HepG2 (cell line): Measurements from ENCODE around the gene EPHB4. TPM values are rescaled to one million over a fixed set of nuclear protein-coding genes. Genes with fewer than 3 reads are reported as not detected.
A peak's percentile ranks its signal among the peaks of the same experiment; 100 is the strongest.

ENCODE experiments used
- ATAC-seq: fragments of 200-7000 bp; cut with Tn5 transposase; 3 replicates; pipeline ENCODE4 v1.9.1; 2020; ENCODE audit warnings: mild to moderate bottlenecking, moderate library complexity
- BruUV-seq: library from RNA; stranded (reverse); fragments of 400-500 nt; replicated peaks from 2 replicates; lab custom pipeline; 2021; lab: Mats Ljungman, UMichigan
- CTCF ChIA-PET: fragments of 300-600 bp; formaldehyde crosslinking; extraction: SDS; loops from one replicate; lab custom pipeline; 2021; ENCODE audit warnings: low total read pairs, inconsistent platforms, low intra/inter-chr PET ratio; lab: Yijun Ruan, JAX
- POLR2A ChIA-PET: fragments of 350-600 bp; sonication (Branson Sonifier 250); formaldehyde crosslinking; loops from one replicate; lab custom pipeline; 2020; ENCODE audit warnings: antibody characterized with exemption, inconsistent platforms; lab: Yijun Ruan, JAX
- DNase-seq: peaks from one replicate; pipeline ENCODE4 v3.0.0-alpha.2; 2015; ENCODE audit warnings: low spot score
- FAIRE-seq: peaks from 3 replicates; lab custom pipeline; 2011; peaks lifted over from hg19 to GRCh38; lab: Jason Lieb, UNC
- H2AFZ ChIP-seq: one replicate; pipeline ENCODE4 v1.6.1; 2011; ENCODE audit warnings: low read length, inconsistent platforms
- H3K27ac ChIP-seq: fragments of 300-600 bp; 3 replicates; pipeline ENCODE4 v1.8.0; 2011; ENCODE audit warnings: mixed run types, mild to moderate bottlenecking, mixed read lengths, low read length, inconsistent platforms; ENCODE audit not compliant: insufficient read depth; ENCODE audit errors: extremely low read length
- H3K27me3 ChIP-seq, 2 experiments: fragments of 200-600 bp in 1 of 2; 2 replicates in 1 of 2; 3 replicates in 1 of 2; pipeline versions ENCODE4 v1.6.0 to v1.8.0; 2011; ENCODE audit warnings: low read length in 2 of 2, mild to moderate bottlenecking in 2 of 2, moderate library complexity in 2 of 2, inconsistent platforms in 1 of 2; ENCODE audit not compliant: insufficient read depth in 2 of 2, control insufficient read depth in 1 of 2
- H3K36me3 ChIP-seq, 2 experiments: fragments of 200-600 bp in 1 of 2; replicated peaks in 1 of 2; 2 replicates in 1 of 2; 3 replicates in 1 of 2; pipeline versions ENCODE4 v1.5.1 to v1.8.0; 2011; ENCODE audit warnings: low read length in 2 of 2, inconsistent platforms in 1 of 2; ENCODE audit not compliant: insufficient read depth in 2 of 2, control insufficient read depth in 1 of 2
- H3K4me1 ChIP-seq: 2 replicates; pipeline ENCODE4 v1.5.1; 2012; ENCODE audit warnings: low read length, inconsistent platforms; ENCODE audit not compliant: insufficient read depth
- H3K4me2 ChIP-seq: 2 replicates; pipeline ENCODE4 v1.6.0; 2011; ENCODE audit warnings: low read depth, low read length, inconsistent platforms
- H3K4me3 ChIP-seq, 3 experiments: fragments of 200-600 bp in 1 of 3; sonication (generic), shearing (Covaris generic) in 1 of 3; replicated peaks in 1 of 3; 2 replicates each; pipeline ENCODE4 v1.5.1; 2011 to 2016; ENCODE audit warnings: low read length in 3 of 3, inconsistent platforms in 2 of 3, low read depth in 2 of 3, mild to moderate bottlenecking in 2 of 3, control low read depth in 1 of 3, mixed read lengths in 1 of 3; ENCODE audit not compliant: insufficient read depth in 1 of 3
- H3K79me2 ChIP-seq: one replicate; pipeline ENCODE4 v1.6.1; 2011; ENCODE audit warnings: low read length, inconsistent platforms; ENCODE audit not compliant: insufficient read depth
- H3K9ac ChIP-seq: 2 replicates; pipeline ENCODE4 v1.6.0; 2011; ENCODE audit warnings: mild to moderate bottlenecking, low read depth, low read length, inconsistent platforms; ENCODE audit not compliant: insufficient read depth
- H3K9me3 ChIP-seq: 2 replicates; pipeline ENCODE4 v1.5.1; 2012; ENCODE audit warnings: mild to moderate bottlenecking, low read length
- H4K20me1 ChIP-seq: 2 replicates; pipeline ENCODE4 v1.6.0; 2011; ENCODE audit warnings: inconsistent platforms, mild to moderate bottlenecking, low read length, moderate library complexity; ENCODE audit not compliant: insufficient read depth
- CBX5 ChIP-seq: sonication (generic); formaldehyde crosslinking; IDR thresholded peaks from 2 replicates; pipeline ENCODE4 v1.4.0; 2020; ENCODE audit warnings: missing genetic modification reagents, borderline replicate concordance
- GRHL1 ChIP-seq: sonication (generic); formaldehyde crosslinking; conservative IDR thresholded peaks from 2 replicates; pipeline ENCODE4 v1.8.0; 2022; ENCODE audit warnings: missing genetic modification reagents
- HMGA1 ChIP-seq: sonication (generic); formaldehyde crosslinking; conservative IDR thresholded peaks from 2 replicates; pipeline ENCODE4 v1.4.0; 2020; ENCODE audit warnings: missing genetic modification reagents
- HNRNPL ChIP-seq: fragments of 200-400 bp; formaldehyde crosslinking; IDR thresholded peaks from 2 replicates; pipeline ENCODE4 v1.6.1; 2017; ENCODE audit warnings: mild to moderate bottlenecking, low read depth, low read length
- HNRNPLL ChIP-seq: fragments of 200-400 bp; formaldehyde crosslinking; IDR thresholded peaks from 2 replicates; pipeline ENCODE4 v1.6.1; 2017; ENCODE audit warnings: mild to moderate bottlenecking, low read depth, low read length; ENCODE audit not compliant: poor library complexity, severe bottlenecking
- KDM3A ChIP-seq: IDR thresholded peaks from 2 replicates; pipeline ENCODE4 v1.6.1; 2018; ENCODE audit warnings: low read depth, missing compliant biosample characterization
- MAFF ChIP-seq: IDR thresholded peaks from 2 replicates; pipeline ENCODE4 v1.6.1; 2011; ENCODE audit warnings: low read depth, low read length, improper control_type of control experiment
- NR2F6 ChIP-seq, 2 experiments: IDR thresholded peaks; 2 replicates each; pipeline ENCODE4 v1.6.1; 2016; ENCODE audit warnings: antibody characterized with exemption in 1 of 2, mild to moderate bottlenecking in 1 of 2
- NRL ChIP-seq: sonication (generic); formaldehyde crosslinking; IDR thresholded peaks from 2 replicates; pipeline ENCODE4 v1.5.0; 2020; ENCODE audit warnings: missing genetic modification reagents, mild to moderate bottlenecking, moderate library complexity, borderline replicate concordance
- PLSCR1 ChIP-seq: sonication (generic); formaldehyde crosslinking; IDR thresholded peaks from 2 replicates; pipeline ENCODE4 v1.5.0; 2020; ENCODE audit warnings: missing genetic modification reagents, mild to moderate bottlenecking, borderline replicate concordance
- RBAK ChIP-seq: sonication (generic); formaldehyde crosslinking; IDR thresholded peaks from 2 replicates; pipeline ENCODE4 v1.5.1; 2020; ENCODE audit warnings: mild to moderate bottlenecking, missing genetic modification reagents
- TCF7L2 ChIP-seq: IDR thresholded peaks from 2 replicates; pipeline ENCODE4 v1.6.1; 2011; ENCODE audit warnings: mild to moderate bottlenecking, low read depth, low read length, moderate library complexity
- ZNF292 ChIP-seq: sonication (generic); formaldehyde crosslinking; IDR thresholded peaks from 2 replicates; pipeline ENCODE4 v1.8.1; 2022; ENCODE audit warnings: mild to moderate bottlenecking, low read depth, missing genetic modification reagents, borderline replicate concordance
- WGBS: methylation state at CpG from one replicate; pipeline ENCODE4 v1.1.6; 2017; ENCODE audit warnings: low lambda C conversion rate; 5-methylcytosine and 5-hydroxymethylcytosine counted together
- in situ Hi-C: cut with HindIII; loops from 2 replicates; pipeline ENCODE4 v1.10.0; 2017; ENCODE audit warnings: low pct_unique_long_range_greater_than_20kb; ENCODE audit not compliant: extremely low pct_ligation_motif_present
- intact Hi-C: fragments of 100-400 bp; cut with micrococcal nuclease; formaldehyde crosslinking; loops from one replicate; pipeline ENCODE4 v1.10.0; 2022; ENCODE audit not compliant: unreplicated experiment
- polyA plus RNA-seq, 8 experiments: library from polyadenylated mRNA; depleted of rRNA in 3 of 8; stranded (reverse) in 7 of 8; unstranded in 1 of 8; fragments of >200 nt; fragmentation: Illumina TruSeq in 4 of 8; extraction: Trizol in 4 of 8; gene quantifications; 2 replicates each; pipeline versions ENCODE4 v1.2.1 to v1.2.3, GENCODE V29; 2011 to 2016; ENCODE audit warnings: low read depth in 4 of 8, missing spikeins in 1 of 8, mixed read lengths in 1 of 8; ENCODE audit not compliant: insufficient read depth in 1 of 8
- total RNA-seq, 5 experiments: library from RNA; depleted of rRNA; stranded (reverse); fragments of >200 nt; fragmentation: Illumina TruSeq; extraction: Trizol; gene quantifications; 2 replicates each; pipeline ENCODE4 v1.2.3, GENCODE V29; 2016; ENCODE audit warnings: low read depth in 1 of 5
- TF ChIP-seq, protein P1 (sequence below): sonication (generic); formaldehyde crosslinking; IDR thresholded peaks from 2 replicates; pipeline ENCODE4 v1.4.0; 2020; ENCODE audit warnings: missing genetic modification reagents, mild to moderate bottlenecking, borderline replicate concordance
- TF ChIP-seq, protein P2 (sequence below): IDR thresholded peaks from 2 replicates; pipeline ENCODE4 v1.6.1; 2018; ENCODE audit warnings: missing genetic modification reagents, mild to moderate bottlenecking, missing compliant biosample characterization

Gene EPHB4
- total and polyA plus RNA-seq, 2 of the 13 experiments (the other 11 are each of a cell fraction or from before 2014, with no cell fraction given), result 61.4 to 69.6 TPM

GRCh38 chr7:100779359-100779758, 48.0 kb downstream of the EPHB4 start:
- Histone ChIP-seq H3K4me2 (no peak overlapping the region), H3K27me3 (no peaks in the 10 kb centered on the region; a peak in 2 of 5 replicates), H3K9ac (no peak overlapping the region), H3K9me3 (peaks cover 5% of the 10 kb centered on the region; the same call in 1 of the 2 replicates), H3K27ac (no peak overlapping the region), H3K79me2 (no peaks in the 10 kb centered on the region), H4K20me1 (no peaks in the 10 kb centered on the region), H3K36me3 (no peaks in the 10 kb centered on the region), H3K4me1 (peaks cover 9% of the 10 kb centered on the region), H3K4me3 (no peak overlapping the region), H2AFZ (no peak overlapping the region)
- no peak for FAIRE-seq
- in situ Hi-C loops, result no loop called here
- ChIA-PET CTCF (no interaction called here), POLR2A (no interaction called here)
- intact Hi-C loops, result no loop called here
- peak; percentile 43; the same call in 2 of the 3 replicates for ATAC-seq
- 45% methylated on average over 7 of the region's 17 CpGs for WGBS
- DNase-seq, result no peak
- no TSS peak for BruUV-seq
- TF ChIP-seq GRHL1 (CRISPR knock-in tag), result no peak
- TF ChIP-seq NRL (CRISPR knock-in tag), result no peak
- no peak for TF ChIP-seq HNRNPLL
- no peak for TF ChIP-seq KDM3A
- TF ChIP-seq ZNF292 (CRISPR knock-in tag), result no peak
- TF ChIP-seq PLSCR1 (CRISPR knock-in tag), result no peak
- TF ChIP-seq NR2F6 (IDR thresholded peaks at IDR 0.05), result no peak
- TF ChIP-seq NR2F6 (CRISPR knock-in tag; IDR thresholded peaks at IDR 0.05), result no peak
- no peak for TF ChIP-seq CBX5 (CRISPR knock-in tag)
- no peak for TF ChIP-seq TCF7L2
- TF ChIP-seq HMGA1, result no peak
- TF ChIP-seq RBAK (CRISPR knock-in tag), result no peak
- no peak for TF ChIP-seq HNRNPL
- TF ChIP-seq, protein P1, sequence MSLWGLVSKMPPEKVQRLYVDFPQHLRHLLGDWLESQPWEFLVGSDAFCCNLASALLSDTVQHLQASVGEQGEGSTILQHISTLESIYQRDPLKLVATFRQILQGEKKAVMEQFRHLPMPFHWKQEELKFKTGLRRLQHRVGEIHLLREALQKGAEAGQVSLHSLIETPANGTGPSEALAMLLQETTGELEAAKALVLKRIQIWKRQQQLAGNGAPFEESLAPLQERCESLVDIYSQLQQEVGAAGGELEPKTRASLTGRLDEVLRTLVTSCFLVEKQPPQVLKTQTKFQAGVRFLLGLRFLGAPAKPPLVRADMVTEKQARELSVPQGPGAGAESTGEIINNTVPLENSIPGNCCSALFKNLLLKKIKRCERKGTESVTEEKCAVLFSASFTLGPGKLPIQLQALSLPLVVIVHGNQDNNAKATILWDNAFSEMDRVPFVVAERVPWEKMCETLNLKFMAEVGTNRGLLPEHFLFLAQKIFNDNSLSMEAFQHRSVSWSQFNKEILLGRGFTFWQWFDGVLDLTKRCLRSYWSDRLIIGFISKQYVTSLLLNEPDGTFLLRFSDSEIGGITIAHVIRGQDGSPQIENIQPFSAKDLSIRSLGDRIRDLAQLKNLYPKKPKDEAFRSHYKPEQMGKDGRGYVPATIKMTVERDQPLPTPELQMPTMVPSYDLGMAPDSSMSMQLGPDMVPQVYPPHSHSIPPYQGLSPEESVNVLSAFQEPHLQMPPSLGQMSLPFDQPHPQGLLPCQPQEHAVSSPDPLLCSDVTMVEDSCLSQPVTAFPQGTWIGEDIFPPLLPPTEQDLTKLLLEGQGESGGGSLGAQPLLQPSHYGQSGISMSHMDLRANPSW (CRISPR knock-in tag), result no peak
- TF ChIP-seq MAFF, result no peak
- TF ChIP-seq, protein P2, sequence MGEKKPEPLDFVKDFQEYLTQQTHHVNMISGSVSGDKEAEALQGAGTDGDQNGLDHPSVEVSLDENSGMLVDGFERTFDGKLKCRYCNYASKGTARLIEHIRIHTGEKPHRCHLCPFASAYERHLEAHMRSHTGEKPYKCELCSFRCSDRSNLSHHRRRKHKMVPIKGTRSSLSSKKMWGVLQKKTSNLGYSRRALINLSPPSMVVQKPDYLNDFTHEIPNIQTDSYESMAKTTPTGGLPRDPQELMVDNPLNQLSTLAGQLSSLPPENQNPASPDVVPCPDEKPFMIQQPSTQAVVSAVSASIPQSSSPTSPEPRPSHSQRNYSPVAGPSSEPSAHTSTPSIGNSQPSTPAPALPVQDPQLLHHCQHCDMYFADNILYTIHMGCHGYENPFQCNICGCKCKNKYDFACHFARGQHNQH, result no peak
